AG20443 (cell line): ENCODE measurements around the gene FRG2.
"Not testable (repeated sequence)": the region's sequence is repeated elsewhere in the genome, so short reads cannot be mapped to it uniquely, and the experiment has no call there.

Source experiments
- DNase-seq: peaks from one replicate; pipeline ENCODE4 v3.0.0; 2012; ENCODE audit warnings: low spot score, mixed read lengths

FRG2 gene

DNA sequence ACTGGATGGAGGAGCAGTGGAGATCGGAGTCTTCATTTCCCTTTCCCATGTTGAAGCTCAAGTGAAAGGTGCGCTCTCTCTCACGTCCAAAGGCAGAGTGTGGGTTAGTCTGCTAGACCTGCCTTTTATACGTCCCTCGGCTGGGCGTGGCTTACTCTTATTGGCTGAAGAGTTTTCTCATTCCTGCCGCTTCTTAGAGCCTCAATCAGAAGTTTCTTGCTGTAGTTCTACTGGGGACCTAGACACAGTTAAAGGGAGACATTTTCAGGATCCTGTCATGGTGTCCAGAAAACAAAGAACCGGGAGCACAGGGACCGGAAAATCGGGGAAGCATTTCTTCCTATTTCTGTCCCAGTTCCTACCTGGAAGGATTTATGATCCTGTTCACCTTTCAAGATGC, at the start of gene FRG2:
FRG2 (minus strand) TSS at position 101 of the 400 bp plus-strand sequence; CDS start at position 49, 52 bp downstream.
- DNase-seq: not testable (repeated sequence)

DNA sequence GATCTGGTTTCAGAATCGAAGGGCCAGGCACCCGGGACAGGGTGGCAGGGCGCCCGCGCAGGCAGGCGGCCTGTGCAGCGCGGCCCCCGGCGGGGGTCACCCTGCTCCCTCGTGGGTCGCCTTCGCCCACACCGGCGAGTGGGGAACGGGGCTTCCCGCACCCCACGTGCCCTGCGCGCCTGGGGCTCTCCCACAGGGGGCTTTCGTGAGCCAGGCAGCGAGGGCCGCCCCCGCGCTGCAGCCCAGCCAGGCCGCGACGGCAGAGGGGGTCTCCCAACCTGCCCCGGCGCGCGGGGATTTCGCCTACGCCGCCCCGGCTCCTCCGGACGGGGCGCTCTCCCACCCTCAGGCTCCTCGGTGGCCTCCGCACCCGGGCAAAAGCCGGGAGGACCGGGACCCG, 41.3 kb upstream of the FRG2 start:
- DNase-seq: not testable (repeated sequence)

- DNase-seq: not testable (repeated sequence)
Observed at GRCh38 chr4:190064805-190065204, 37.7 kb upstream of the FRG2 start.

- not testable (repeated sequence) for DNase-seq
Observed at GRCh38 chr4:190064342-190064741, 37.3 kb upstream of the FRG2 start, which contains the start of gene DBET. Gene DBET (plus strand): TSS chr4:190064502.

DNA sequence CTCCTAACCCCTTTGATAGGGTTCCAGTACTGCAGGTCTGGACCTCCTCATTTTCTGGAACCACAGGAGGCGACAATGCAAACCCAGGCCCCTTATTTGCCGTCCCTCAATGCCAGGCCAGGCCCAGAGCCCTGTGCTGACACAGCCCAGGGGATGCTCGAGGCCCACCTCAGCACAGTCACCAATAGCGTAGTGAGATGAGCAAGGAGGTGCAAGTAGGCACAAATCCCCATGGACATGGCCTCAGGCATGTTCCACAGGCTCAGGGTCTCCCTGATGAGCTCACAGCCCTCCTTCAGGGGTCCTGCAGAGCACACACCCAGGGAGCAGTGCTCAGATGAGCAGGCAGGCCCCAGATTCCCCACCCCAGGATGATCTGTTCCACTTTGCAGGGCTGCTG, 31.9 kb upstream of the FRG2 start:
- DNase-seq: not testable (repeated sequence)

- not testable (repeated sequence) for DNase-seq
Observed at GRCh38 chr4:190049378-190050239, 22.6 kb upstream of the FRG2 start.

DNA sequence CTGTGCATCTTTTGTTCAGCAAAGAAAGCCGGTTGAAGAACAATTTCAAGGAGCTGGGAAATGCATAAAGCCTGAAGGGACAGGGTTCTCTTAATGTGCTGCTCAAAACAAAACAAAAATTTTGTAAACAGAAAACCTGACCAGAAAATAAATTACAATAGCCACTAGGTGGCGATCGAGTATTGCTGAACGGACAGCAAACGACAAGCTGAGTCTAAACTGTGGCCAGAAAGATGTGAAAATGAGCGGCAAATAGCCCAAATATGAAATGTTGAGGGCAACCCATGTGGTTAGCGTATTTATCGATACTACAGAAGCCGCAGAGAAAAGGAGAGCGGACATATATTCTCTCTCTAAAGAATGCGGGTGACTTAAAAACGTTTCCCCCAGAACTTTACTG, 20.6 kb upstream of the FRG2 start:
- not testable (repeated sequence) for DNase-seq

DNA sequence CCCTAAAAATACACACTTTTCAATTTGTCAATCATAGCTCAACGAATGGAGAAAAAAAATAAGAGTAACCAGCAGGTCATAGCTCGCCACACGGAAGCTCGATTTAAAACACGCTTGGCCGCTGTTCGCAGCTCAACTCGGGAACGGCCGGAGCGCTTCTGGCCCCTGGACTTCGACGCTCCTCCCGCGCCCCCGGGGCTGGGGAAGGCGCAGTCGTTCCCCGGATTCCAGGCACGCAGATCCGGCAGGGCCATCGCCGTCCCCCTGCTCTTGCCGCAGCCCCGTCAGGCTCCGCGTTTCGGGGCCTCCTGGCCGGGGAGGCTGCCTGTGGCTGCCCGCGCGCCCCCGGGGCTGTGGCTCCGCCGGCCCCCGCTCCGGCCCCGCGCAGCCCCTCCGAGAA, 13.8 kb upstream of the FRG2 start:
- DNase-seq: not testable (repeated sequence)

DNA sequence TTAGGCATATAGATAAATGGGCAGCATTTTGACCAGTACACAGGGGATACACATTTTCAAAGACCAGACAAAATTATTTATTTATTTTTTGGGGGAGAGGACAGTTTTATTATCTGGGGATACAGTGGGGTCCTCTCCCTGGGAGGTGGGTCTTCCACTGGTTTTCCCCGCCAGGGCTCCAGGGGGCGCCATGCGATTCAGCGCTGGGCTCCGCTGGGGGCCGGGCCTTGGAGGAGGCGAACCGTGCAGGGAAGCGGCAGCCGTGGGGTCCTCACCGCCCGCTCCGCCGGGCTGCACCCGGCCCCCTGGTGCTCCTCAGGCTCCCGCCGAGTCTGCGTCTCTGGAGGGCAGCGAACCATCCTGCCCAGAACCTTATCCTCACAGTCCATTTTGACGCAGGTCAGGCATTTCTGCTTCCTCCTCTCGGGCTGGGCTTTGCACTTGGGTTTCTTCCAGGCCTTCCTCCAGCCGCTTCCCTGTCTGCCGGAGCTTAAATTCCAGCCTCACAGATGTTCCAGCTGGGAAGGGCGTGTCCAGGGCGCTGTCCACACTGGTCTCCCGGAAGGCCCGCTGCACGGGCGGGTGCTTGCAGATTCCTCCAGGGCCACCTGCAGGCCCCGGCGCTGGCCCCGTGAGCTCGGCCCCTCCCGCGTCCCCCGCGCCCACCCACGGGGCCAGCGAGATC, 10.8 kb upstream of the FRG2 start:
- not testable (repeated sequence) for DNase-seq

DNA sequence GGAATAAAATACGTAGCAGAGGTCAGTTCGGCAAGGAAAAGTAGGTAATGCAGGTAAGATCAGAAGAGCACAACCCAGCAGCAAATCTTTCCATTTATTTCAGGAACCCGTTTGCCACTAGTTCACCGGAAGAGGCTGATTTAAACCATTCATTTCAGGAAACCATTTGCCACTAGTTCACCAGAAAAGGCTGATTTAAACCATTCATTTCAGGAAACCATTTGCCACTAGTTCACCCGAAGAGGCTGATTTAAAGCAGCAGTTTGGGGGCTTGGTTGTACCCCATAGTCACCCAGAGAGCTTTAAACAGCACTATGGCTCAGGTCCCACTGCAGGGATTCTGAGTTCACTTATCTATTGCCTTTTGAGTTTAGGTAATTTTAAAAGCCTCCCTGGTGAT, 4.2 kb upstream of the FRG2 start:
- DNase-seq: not testable (repeated sequence)

DNA sequence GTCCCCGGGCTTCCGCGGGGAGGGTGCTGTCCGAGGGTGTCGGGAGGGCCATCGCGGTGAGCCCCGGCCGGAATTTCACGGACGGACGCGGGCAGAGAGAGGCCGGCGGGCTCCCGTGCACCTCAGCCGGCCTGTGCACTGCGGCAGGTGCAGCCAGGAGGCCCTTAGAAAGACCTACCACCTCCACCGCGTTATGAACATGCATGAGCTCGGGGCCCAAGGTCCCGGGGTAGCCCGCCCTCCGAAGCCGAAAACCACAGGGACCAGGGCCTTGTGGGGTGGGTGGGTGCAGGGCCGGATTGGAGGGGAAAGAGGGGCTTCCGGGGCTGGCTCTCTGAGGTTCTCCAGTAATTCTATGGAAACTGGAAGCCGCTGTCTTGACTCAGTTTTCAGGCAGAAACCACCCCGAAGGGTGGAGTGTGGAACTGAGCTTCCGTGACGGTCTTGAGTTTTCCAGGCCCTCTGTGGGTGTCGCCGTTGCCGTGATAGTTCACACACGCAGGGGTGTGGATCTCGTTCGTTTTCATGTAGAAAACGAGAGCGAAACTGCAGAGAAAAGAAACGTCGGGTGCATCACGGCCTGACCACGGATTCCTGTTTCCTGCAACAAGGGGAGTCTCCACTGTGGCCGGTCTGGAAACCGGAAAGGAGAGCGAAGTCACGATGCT, 4.3 kb downstream of the FRG2 start:
- not testable (repeated sequence) for DNase-seq

GRCh38 chr4:190021973-190022372, 5.1 kb downstream of the FRG2 start:
- not testable (repeated sequence) for DNase-seq

- peak; percentile 69 for DNase-seq
Observed at GRCh38 chr4:190020790-190021717, 6.0 kb downstream of the FRG2 start.

GRCh38 chr4:190019859-190020463, 7.1 kb downstream of the FRG2 start:
- not testable (repeated sequence) for DNase-seq

DNA sequence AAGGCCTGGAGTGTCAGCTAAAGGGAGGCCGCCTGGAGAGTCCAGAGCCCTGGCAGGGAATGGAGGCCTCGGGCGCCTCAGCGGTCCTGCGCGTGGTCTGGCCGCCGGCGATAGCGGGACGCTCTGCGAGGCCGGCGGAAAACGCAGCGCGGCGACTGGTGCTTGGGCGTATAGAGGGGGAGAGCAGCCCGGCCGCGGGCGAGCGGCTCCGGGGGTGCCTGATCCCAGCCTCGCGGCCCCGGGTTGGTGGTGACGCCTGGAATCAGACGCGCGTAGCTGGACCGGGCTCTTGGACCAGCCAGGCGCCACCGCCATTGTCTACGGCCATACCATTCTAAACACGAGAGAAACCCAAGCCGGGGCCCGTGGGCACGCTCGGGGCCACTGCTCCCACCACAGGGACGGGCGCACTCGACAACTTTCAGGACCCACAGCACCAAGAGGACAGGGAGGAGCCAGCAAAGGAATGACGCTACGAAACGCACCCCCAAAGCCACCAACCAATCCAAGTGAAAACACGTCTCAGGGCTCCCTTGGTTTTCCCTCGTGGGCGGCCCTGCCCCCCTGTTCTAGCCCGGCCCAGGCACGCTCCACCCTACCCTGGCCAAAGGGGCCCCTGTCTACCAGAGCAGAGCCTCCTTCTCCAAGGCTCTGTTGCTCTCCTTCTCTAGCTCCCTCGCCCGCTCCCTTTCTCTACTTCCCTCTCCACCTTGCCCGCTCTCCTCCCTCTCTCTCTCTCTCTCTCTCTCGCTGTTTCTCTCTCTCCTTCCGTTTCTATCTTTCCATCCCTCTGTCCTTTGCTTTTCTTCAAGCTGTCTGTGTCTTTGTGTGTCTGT, 7.8 kb downstream of the FRG2 start:
- peak; percentile 19 for DNase-seq

DNA sequence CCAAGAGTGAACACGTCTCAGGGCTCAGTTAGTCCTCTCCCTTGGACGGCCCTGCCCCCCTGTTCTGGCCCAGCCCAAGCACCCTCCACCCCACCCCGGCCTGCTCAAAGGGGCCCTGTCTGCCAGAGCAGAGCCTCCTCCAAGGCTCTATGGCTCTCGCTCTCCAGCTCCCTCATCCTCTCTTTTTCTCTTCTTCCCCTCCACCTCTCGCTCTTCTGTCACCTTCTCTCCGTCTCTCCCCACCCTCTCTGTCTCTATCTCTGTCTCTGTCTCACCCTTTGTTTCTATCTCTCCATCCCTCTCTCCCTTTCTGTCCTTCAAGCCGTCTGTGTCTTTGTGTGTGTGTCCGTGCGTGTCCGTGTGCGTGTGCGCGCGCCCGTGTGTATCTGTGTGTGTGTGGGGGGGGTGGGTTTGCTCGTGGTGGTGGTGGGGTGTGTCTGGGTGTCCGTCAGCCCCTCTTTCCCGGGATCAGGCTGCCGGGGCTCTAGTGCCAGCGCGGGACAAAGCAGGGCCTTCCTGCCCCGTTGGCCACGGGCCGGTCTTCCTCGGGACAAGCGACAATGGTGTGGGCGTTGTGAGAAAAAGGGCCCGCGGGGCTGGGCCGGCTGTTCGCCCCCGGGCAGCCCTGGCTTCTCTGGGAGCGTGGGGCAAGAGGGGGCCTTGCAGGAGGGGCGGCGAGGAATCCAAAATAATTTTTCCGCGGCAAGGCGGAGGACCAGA, 8.7 kb downstream of the FRG2 start:
- peak; percentile 6 for DNase-seq

- peak; percentile 13 for DNase-seq
Observed at GRCh38 chr4:190017357-190018200, 9.5 kb downstream of the FRG2 start.
